Measurements from ENCODE around the gene SLC22A3. TPM values are rescaled to one million over a fixed set of nuclear protein-coding genes. Genes with fewer than 3 reads are reported as not detected.
A peak's percentile ranks its signal among the peaks of the same experiment; 100 is the strongest.

The SLC22A3 gene
- total RNA-seq, 1 donor from 2014 or later = 0.57 TPM

GRCh38 chr6:160337991-160338390 lies 10.2 kb upstream of the SLC22A3 start:
- DNase-seq (ENCODE audit: low read depth) = no peak

GRCh38 chr6:160343144-160343543 lies 5.0 kb upstream of the SLC22A3 start:
- TF ChIP-seq EZH2 (IDR thresholded peaks at IDR 0.05; ENCODE audit: insufficient read depth, low read length) (no peak), CTCF (IDR thresholded peaks at IDR 0.05; ENCODE audit: insufficient read depth, low read depth, low read length) (no peak)
- Mint-ChIP-seq H3K27me3 (ENCODE audit: low read depth, unreplicated experiment) (peaks cover 26% of the 10 kb centered on the region), H3K27ac (ENCODE audit: unreplicated experiment) (no peak overlapping the region), H3K9me3 (ENCODE audit: unreplicated experiment) (no peaks in the 10 kb centered on the region), H3K4me3 (ENCODE audit: unreplicated experiment) (no peak overlapping the region), H3K4me1 (ENCODE audit: low read depth, unreplicated experiment) (peaks cover 2% of the 10 kb centered on the region), H3K36me3 (ENCODE audit: low read depth, unreplicated experiment) (no peaks in the 10 kb centered on the region)
- H3K9ac ChIP-seq (ENCODE audit: low read length) = no peak overlapping the region
- FAIRE-seq (no peak), DNase-seq (ENCODE audit: low read depth) (no peak)
- no peaks in the 10 kb centered on the region for H3K79me2 ChIP-seq (ENCODE audit: insufficient read depth, low read length)
- H4K20me1 ChIP-seq (ENCODE audit: insufficient read depth, low read length) = no peaks in the 10 kb centered on the region
- H3K4me1 ChIP-seq (ENCODE audit: insufficient read depth, low read length) = no peaks in the 10 kb centered on the region
- no peaks in the 10 kb centered on the region for H3K36me3 ChIP-seq (ENCODE audit: insufficient read depth, low read length)
- H2AFZ ChIP-seq (ENCODE audit: low read depth, low read length) = no peak overlapping the region
- no peak overlapping the region for H3K4me3 ChIP-seq (ENCODE audit: insufficient read depth, low read depth, low read length)
- H3K4me2 ChIP-seq (ENCODE audit: low read length) = no peak overlapping the region
- no peaks in the 10 kb centered on the region for H3K27me3 ChIP-seq (ENCODE audit: insufficient read depth, low read length)
- no peaks in the 10 kb centered on the region for H3K9me3 ChIP-seq (ENCODE audit: insufficient read depth, low read depth, low read length)
- no peak overlapping the region for H3K27ac ChIP-seq (ENCODE audit: low read depth, low read length)

More at GRCh38 chr6:160337991-160338390, 10.2 kb upstream of the SLC22A3 start:
- Mint-ChIP-seq H3K9me3 (ENCODE audit: unreplicated experiment) (peaks cover 8% of the 10 kb centered on the region), H3K27me3 (ENCODE audit: low read depth, unreplicated experiment) (peaks cover 15% of the 10 kb centered on the region), H3K36me3 (ENCODE audit: low read depth, unreplicated experiment) (no peaks in the 10 kb centered on the region), H3K4me1 (ENCODE audit: low read depth, unreplicated experiment) (peaks cover 11% of the 10 kb centered on the region), H3K27ac (ENCODE audit: unreplicated experiment) (no peak overlapping the region), H3K4me3 (ENCODE audit: unreplicated experiment) (no peak overlapping the region)
- Histone ChIP-seq H3K9ac (ENCODE audit: low read length) (no peak overlapping the region), H3K79me2 (ENCODE audit: insufficient read depth, low read length) (no peaks in the 10 kb centered on the region), H3K27ac (ENCODE audit: low read depth, low read length) (no peak overlapping the region), H3K4me3 (ENCODE audit: insufficient read depth, low read depth, low read length) (no peak overlapping the region), H2AFZ (ENCODE audit: low read depth, low read length) (no peak overlapping the region), H3K27me3 (ENCODE audit: insufficient read depth, low read length) (no peaks in the 10 kb centered on the region), H3K4me1 (ENCODE audit: insufficient read depth, low read length) (no peaks in the 10 kb centered on the region), H3K9me3 (ENCODE audit: insufficient read depth, low read depth, low read length) (no peaks in the 10 kb centered on the region), H4K20me1 (ENCODE audit: insufficient read depth, low read length) (no peaks in the 10 kb centered on the region), H3K36me3 (ENCODE audit: insufficient read depth, low read length) (no peaks in the 10 kb centered on the region), H3K4me2 (ENCODE audit: low read length) (peak overlapping the region; percentile 54)
- FAIRE-seq = no peak
- no peak for TF ChIP-seq CTCF (IDR thresholded peaks at IDR 0.05; ENCODE audit: insufficient read depth, low read depth, low read length)
- no peak for TF ChIP-seq EZH2 (IDR thresholded peaks at IDR 0.05; ENCODE audit: insufficient read depth, low read length)

GRCh38 chr6:160344271-160344670 lies 3.9 kb upstream of the SLC22A3 start:
- H3K4me1 ChIP-seq (ENCODE audit: insufficient read depth, low read length) = peaks cover 5% of the 10 kb centered on the region
- H3K4me2 ChIP-seq (ENCODE audit: low read length) = no peak overlapping the region
- no peak for TF ChIP-seq CTCF (IDR thresholded peaks at IDR 0.05; ENCODE audit: insufficient read depth, low read depth, low read length)
- no peak for TF ChIP-seq EZH2 (IDR thresholded peaks at IDR 0.05; ENCODE audit: insufficient read depth, low read length)
- H3K9me3 Mint-ChIP-seq (ENCODE audit: unreplicated experiment) = no peaks in the 10 kb centered on the region
- no peak overlapping the region for H3K4me3 ChIP-seq (ENCODE audit: insufficient read depth, low read depth, low read length)
- no peaks in the 10 kb centered on the region for H3K36me3 ChIP-seq (ENCODE audit: insufficient read depth, low read length)
- H3K9me3 ChIP-seq (ENCODE audit: insufficient read depth, low read depth, low read length) = no peaks in the 10 kb centered on the region
- no peak overlapping the region for H3K27ac Mint-ChIP-seq (ENCODE audit: unreplicated experiment)
- FAIRE-seq (no peak), DNase-seq (ENCODE audit: low read depth) (peak; percentile 11)
- H3K27ac ChIP-seq (ENCODE audit: low read depth, low read length) = no peak overlapping the region
- no peak overlapping the region for H3K4me3 Mint-ChIP-seq (ENCODE audit: unreplicated experiment)
- no peaks in the 10 kb centered on the region for H3K4me1 Mint-ChIP-seq (ENCODE audit: low read depth, unreplicated experiment)
- no peak overlapping the region for H2AFZ ChIP-seq (ENCODE audit: low read depth, low read length)
- H4K20me1 ChIP-seq (ENCODE audit: insufficient read depth, low read length) = no peaks in the 10 kb centered on the region
- H3K27me3 Mint-ChIP-seq (ENCODE audit: low read depth, unreplicated experiment) = peaks cover 31% of the 10 kb centered on the region
- peaks cover 6% of the 10 kb centered on the region for H3K27me3 ChIP-seq (ENCODE audit: insufficient read depth, low read length)
- H3K36me3 Mint-ChIP-seq (ENCODE audit: low read depth, unreplicated experiment) = peaks cover 2% of the 10 kb centered on the region
- H3K9ac ChIP-seq (ENCODE audit: low read length) = no peak overlapping the region
- H3K79me2 ChIP-seq (ENCODE audit: insufficient read depth, low read length) = no peaks in the 10 kb centered on the region
